Suprapubic skin (tissue), 3 donors: ENCODE results near the gene LRPAP1.

Experiments
- POLR2A ChIP-seq, 2 donors: fragments of 450-650 bp; IDR thresholded peaks; one replicate each; pipeline ENCODE4 v1.6.1; 2017; ENCODE audit warnings: antibody characterized with exemption in 2 of 2, mild to moderate bottlenecking in 2 of 2, moderate library complexity in 2 of 2
- TF ChIP-seq, protein P1 (sequence below), 2 donors: fragments of 200-600 bp in 1 of 2; fragments of 450-650 bp in 1 of 2; sonication (generic) in 1 of 2; IDR thresholded peaks; one replicate each; pipeline ENCODE4 v1.5.1; 2016 to 2019; ENCODE audit warnings: antibody characterized with exemption in 2 of 2, mild to moderate bottlenecking in 1 of 2, moderate library complexity in 1 of 2

GRCh38 chr4:3518941-3519340 lies 13.3 kb downstream of the LRPAP1 start:
- no peak for TF ChIP-seq POLR2A (IDR thresholded peaks at IDR 0.05)
- TF ChIP-seq, protein P1, sequence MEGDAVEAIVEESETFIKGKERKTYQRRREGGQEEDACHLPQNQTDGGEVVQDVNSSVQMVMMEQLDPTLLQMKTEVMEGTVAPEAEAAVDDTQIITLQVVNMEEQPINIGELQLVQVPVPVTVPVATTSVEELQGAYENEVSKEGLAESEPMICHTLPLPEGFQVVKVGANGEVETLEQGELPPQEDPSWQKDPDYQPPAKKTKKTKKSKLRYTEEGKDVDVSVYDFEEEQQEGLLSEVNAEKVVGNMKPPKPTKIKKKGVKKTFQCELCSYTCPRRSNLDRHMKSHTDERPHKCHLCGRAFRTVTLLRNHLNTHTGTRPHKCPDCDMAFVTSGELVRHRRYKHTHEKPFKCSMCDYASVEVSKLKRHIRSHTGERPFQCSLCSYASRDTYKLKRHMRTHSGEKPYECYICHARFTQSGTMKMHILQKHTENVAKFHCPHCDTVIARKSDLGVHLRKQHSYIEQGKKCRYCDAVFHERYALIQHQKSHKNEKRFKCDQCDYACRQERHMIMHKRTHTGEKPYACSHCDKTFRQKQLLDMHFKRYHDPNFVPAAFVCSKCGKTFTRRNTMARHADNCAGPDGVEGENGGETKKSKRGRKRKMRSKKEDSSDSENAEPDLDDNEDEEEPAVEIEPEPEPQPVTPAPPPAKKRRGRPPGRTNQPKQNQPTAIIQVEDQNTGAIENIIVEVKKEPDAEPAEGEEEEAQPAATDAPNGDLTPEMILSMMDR (IDR thresholded peaks at IDR 0.05) = no peak
